Effector memory CD8-positive, alpha-beta T cell (primary cell): ENCODE results near the gene TRAF6.

Experiments used
- ATAC-seq: fragments of 150-1000 bp; cut with Tn5 transposase; replicated peaks from 2 replicates; pipeline ENCODE4 v1.10.0; 2021; ENCODE audit warnings: mild to moderate bottlenecking, moderate library complexity
- DNase-seq, 3 experiments: peaks; one replicate each; pipeline ENCODE4 v3.0.0; 2021
- H3K27ac Mint-ChIP-seq, 2 donors: one replicate each; pipeline ENCODE4 v1.8.0; 2022; ENCODE audit warnings: mild to moderate bottlenecking in 2 of 2, mixed read lengths in 2 of 2, moderate library complexity in 2 of 2
- H3K27me3 Mint-ChIP-seq, 2 donors: one replicate each; pipeline ENCODE4 v1.8.0; 2022; ENCODE audit warnings: mixed read lengths in 2 of 2
- H3K36me3 Mint-ChIP-seq: one replicate; pipeline ENCODE4 v1.8.0; 2022; ENCODE audit warnings: mild to moderate bottlenecking, moderate library complexity, mixed read lengths; ENCODE audit not compliant: insufficient read depth
- H3K4me1 Mint-ChIP-seq, 2 donors: one replicate each; pipeline ENCODE4 v1.8.0; 2022; ENCODE audit warnings: low read depth in 2 of 2, mixed read lengths in 2 of 2
- H3K4me3 Mint-ChIP-seq, 2 donors: one replicate each; pipeline ENCODE4 v1.8.0; 2022; ENCODE audit warnings: mild to moderate bottlenecking in 2 of 2, mixed read lengths in 2 of 2, moderate library complexity in 2 of 2
- H3K9me3 Mint-ChIP-seq, 2 donors: one replicate each; pipeline ENCODE4 v1.8.0; 2022; ENCODE audit warnings: mixed read lengths in 2 of 2

Gene TRAF6

GRCh38 chr11:36462321-36462720, 47.8 kb downstream of the TRAF6 start:
- H3K27ac Mint-ChIP-seq: peak overlapping the region in 1 of 2 donors; percentile 84
- DNase-seq (no peak), ATAC-seq (no peak)
- no peaks in the 10 kb centered on the region for H3K9me3 Mint-ChIP-seq
- H3K36me3 Mint-ChIP-seq: peaks cover 52% of the 10 kb centered on the region
- no peaks in the 10 kb centered on the region for H3K27me3 Mint-ChIP-seq
- peaks cover 32 to 57% of the 10 kb centered on the region in 2 donors for H3K4me1 Mint-ChIP-seq
- no peak overlapping the region for H3K4me3 Mint-ChIP-seq

GRCh38 chr11:36460220-36460619, 49.9 kb downstream of the TRAF6 start:
- peak; percentile 66 for ATAC-seq
- DNase-seq: no peak
- Mint-ChIP-seq H3K36me3 (peaks cover 67% of the 10 kb centered on the region), H3K27me3 (no peaks in the 10 kb centered on the region), H3K4me3 (peak overlapping the region; percentile 13 to 45), H3K4me1 (peaks cover 40 to 51% of the 10 kb centered on the region in 2 donors), H3K9me3 (no peaks in the 10 kb centered on the region), H3K27ac (peak overlapping the region; percentile 60 to 93)

- peaks cover 39 to 45% of the 10 kb centered on the region in 2 donors for H3K4me1 Mint-ChIP-seq
- ATAC-seq (no peak), DNase-seq (no peak)
- H3K27me3 Mint-ChIP-seq: no peaks in the 10 kb centered on the region
- H3K9me3 Mint-ChIP-seq: no peaks in the 10 kb centered on the region
- H3K36me3 Mint-ChIP-seq: peaks cover 75% of the 10 kb centered on the region
- no peak overlapping the region for H3K4me3 Mint-ChIP-seq
- H3K27ac Mint-ChIP-seq: peak overlapping the region; percentile 26 to 60
These were observed 51.0 kb downstream of the TRAF6 start for GRCh38 chr11:36459046-36459445.

- peaks cover 38 to 49% of the 10 kb centered on the region in 2 donors for H3K4me1 Mint-ChIP-seq
- H3K9me3 Mint-ChIP-seq: no peaks in the 10 kb centered on the region
- no peaks in the 10 kb centered on the region for H3K27me3 Mint-ChIP-seq
- DNase-seq: no peak
- ATAC-seq: no peak
- H3K4me3 Mint-ChIP-seq: no peak overlapping the region
- H3K36me3 Mint-ChIP-seq: peaks cover 78% of the 10 kb centered on the region
- H3K27ac Mint-ChIP-seq: peak overlapping the region; percentile 53 to 60
These were observed 51.8 kb downstream of the TRAF6 start for GRCh38 chr11:36458129-36458915.

- H3K4me1 Mint-ChIP-seq: peaks cover 55 to 66% of the 10 kb centered on the region in 2 donors
- DNase-seq (no peak), ATAC-seq (no peak)
- no peak overlapping the region for H3K4me3 Mint-ChIP-seq
- no peak overlapping the region for H3K27ac Mint-ChIP-seq
- no peaks in the 10 kb centered on the region for H3K9me3 Mint-ChIP-seq
- H3K36me3 Mint-ChIP-seq: peaks cover 75% of the 10 kb centered on the region
- no peaks in the 10 kb centered on the region for H3K27me3 Mint-ChIP-seq
These were observed 53.9 kb downstream of the TRAF6 start for GRCh38 chr11:36456156-36456555.

GRCh38 chr11:36455658-36456111, 54.4 kb downstream of the TRAF6 start:
- ATAC-seq (no peak), DNase-seq (no peak)
- Mint-ChIP-seq H3K27me3 (no peaks in the 10 kb centered on the region), H3K36me3 (peaks cover 75% of the 10 kb centered on the region), H3K27ac (peak overlapping the region in 1 of 2 donors; percentile 74), H3K4me1 (peaks cover 54 to 67% of the 10 kb centered on the region in 2 donors), H3K9me3 (no peaks in the 10 kb centered on the region), H3K4me3 (peak overlapping the region in 1 of 2 donors; percentile 41)

- no peaks in the 10 kb centered on the region for H3K9me3 Mint-ChIP-seq
- peaks cover 70% of the 10 kb centered on the region for H3K36me3 Mint-ChIP-seq
- peak overlapping the region in 1 of 2 donors; percentile 74 for H3K27ac Mint-ChIP-seq
- H3K27me3 Mint-ChIP-seq: no peaks in the 10 kb centered on the region
- ATAC-seq (no peak), DNase-seq (no peak)
- peak overlapping the region in 1 of 2 donors; percentile 13 for H3K4me3 Mint-ChIP-seq
- peaks cover 54 to 67% of the 10 kb centered on the region in 2 donors for H3K4me1 Mint-ChIP-seq
These were observed 55.0 kb downstream of the TRAF6 start for GRCh38 chr11:36454941-36455631.

GRCh38 chr11:36454551-36454940, 55.5 kb downstream of the TRAF6 start:
- no peak for ATAC-seq
- H3K36me3 Mint-ChIP-seq: peaks cover 69% of the 10 kb centered on the region
- H3K27me3 Mint-ChIP-seq: no peaks in the 10 kb centered on the region
- DNase-seq: no peak
- no peak overlapping the region for H3K27ac Mint-ChIP-seq
- H3K4me1 Mint-ChIP-seq: peaks cover 59 to 71% of the 10 kb centered on the region in 2 donors
- H3K9me3 Mint-ChIP-seq: no peaks in the 10 kb centered on the region
- H3K4me3 Mint-ChIP-seq: peak overlapping the region in 1 of 2 donors; percentile 22

- ATAC-seq (no peak), DNase-seq (no peak)
- H3K9me3 Mint-ChIP-seq: no peaks in the 10 kb centered on the region
- H3K27ac Mint-ChIP-seq: peak overlapping the region; percentile 92 to 93
- peak overlapping the region in 1 of 2 donors; percentile 72 for H3K4me3 Mint-ChIP-seq
- no peaks in the 10 kb centered on the region for H3K27me3 Mint-ChIP-seq
- H3K4me1 Mint-ChIP-seq: peaks cover 67 to 75% of the 10 kb centered on the region in 2 donors
- peaks cover 71% of the 10 kb centered on the region for H3K36me3 Mint-ChIP-seq
These were observed 56.4 kb downstream of the TRAF6 start for GRCh38 chr11:36453678-36454077.

GRCh38 chr11:36452961-36453360, 57.1 kb downstream of the TRAF6 start:
- peak overlapping the region; percentile 55 to 72 for H3K4me3 Mint-ChIP-seq
- H3K4me1 Mint-ChIP-seq: peaks cover 68 to 79% of the 10 kb centered on the region in 2 donors
- peak; percentile 63 for ATAC-seq
- no peak for DNase-seq
- H3K9me3 Mint-ChIP-seq: no peaks in the 10 kb centered on the region
- peaks cover 76% of the 10 kb centered on the region for H3K36me3 Mint-ChIP-seq
- H3K27ac Mint-ChIP-seq: peak overlapping the region; percentile 92 to 93
- no peaks in the 10 kb centered on the region for H3K27me3 Mint-ChIP-seq

- H3K36me3 Mint-ChIP-seq: peaks cover 74% of the 10 kb centered on the region
- H3K27me3 Mint-ChIP-seq: no peaks in the 10 kb centered on the region
- peak; percentile 80 for ATAC-seq
- peak overlapping the region; percentile 92 to 93 for H3K27ac Mint-ChIP-seq
- peaks cover 69 to 78% of the 10 kb centered on the region in 2 donors for H3K4me1 Mint-ChIP-seq
- peak in 2 of 3 experiments; percentile 16 to 23 for DNase-seq
- no peaks in the 10 kb centered on the region for H3K9me3 Mint-ChIP-seq
- peak overlapping the region; percentile 55 to 72 for H3K4me3 Mint-ChIP-seq
These were observed 57.7 kb downstream of the TRAF6 start for GRCh38 chr11:36452236-36452940.

GRCh38 chr11:36451681-36452080, 58.4 kb downstream of the TRAF6 start:
- Mint-ChIP-seq H3K27ac (peak overlapping the region; percentile 92 to 93), H3K36me3 (peaks cover 72% of the 10 kb centered on the region), H3K27me3 (no peaks in the 10 kb centered on the region), H3K4me3 (peak overlapping the region; percentile 55 to 72), H3K9me3 (no peaks in the 10 kb centered on the region), H3K4me1 (peaks cover 68 to 75% of the 10 kb centered on the region in 2 donors)
- no peak for DNase-seq
- no peak for ATAC-seq

- no peaks in the 10 kb centered on the region for H3K27me3 Mint-ChIP-seq
- peak overlapping the region; percentile 92 to 93 for H3K27ac Mint-ChIP-seq
- peaks cover 74% of the 10 kb centered on the region for H3K36me3 Mint-ChIP-seq
- peaks cover 71 to 75% of the 10 kb centered on the region in 2 donors for H3K4me1 Mint-ChIP-seq
- DNase-seq: no peak
- no peak for ATAC-seq
- no peaks in the 10 kb centered on the region for H3K9me3 Mint-ChIP-seq
- peak overlapping the region; percentile 55 to 73 for H3K4me3 Mint-ChIP-seq
These were observed 59.0 kb downstream of the TRAF6 start for GRCh38 chr11:36451045-36451444.
